Measurements from ENCODE around the gene KLHL18. TPM values are rescaled to one million over a fixed set of nuclear protein-coding genes. Genes with fewer than 3 reads are reported as not detected.

The KLHL18 gene
- total RNA-seq, 2 experiments from 2014 or later: 29.8 to 32.5 TPM

- no peaks in the 10 kb centered on the region for H3K27me3 Mint-ChIP-seq (ENCODE audit: low read depth)
- no peaks in the 10 kb centered on the region for H3K9me3 Mint-ChIP-seq (ENCODE audit: insufficient read depth)
- H3K36me3 Mint-ChIP-seq (ENCODE audit: low read depth): peaks cover 25% of the 10 kb centered on the region
- no peak overlapping the region for H3K4me3 Mint-ChIP-seq
- no peak for DNase-seq
- ChIA-PET POLR2A (no interaction called here), CTCF (no interaction called here)
- H3K27ac Mint-ChIP-seq: no peak overlapping the region
- ATAC-seq: no peak
- peaks cover 8% of the 10 kb centered on the region for H3K4me1 Mint-ChIP-seq (ENCODE audit: low read depth)
Measured at GRCh38 chr3:47319956-47320355, 37.2 kb downstream of the KLHL18 start.

GRCh38 chr3:47323431-47324277, 40.9 kb downstream of the KLHL18 start:
- H3K27me3 Mint-ChIP-seq (ENCODE audit: low read depth): no peaks in the 10 kb centered on the region
- DNase-seq: no peak
- ChIA-PET CTCF (interaction anchor here (0.6 to 1.9 kb wide), 22 partner anchors 8 to 458 kb away, joined by 3 to 20 read pairs (median 4); partner anchors contain the start of genes PTPN23 and SETD2), POLR2A (interaction anchor here (0.9 to 1.2 kb wide), 2 partner anchors 159 to 160 kb away, joined by 3 read pairs; partner anchors contain the start of gene SETD2)
- H3K4me3 Mint-ChIP-seq: no peak overlapping the region
- peak overlapping the region; percentile 58 for H3K27ac Mint-ChIP-seq
- no peaks in the 10 kb centered on the region for H3K9me3 Mint-ChIP-seq (ENCODE audit: insufficient read depth)
- ATAC-seq: no peak
- peaks cover 33% of the 10 kb centered on the region for H3K36me3 Mint-ChIP-seq (ENCODE audit: low read depth)
- peaks cover 8% of the 10 kb centered on the region for H3K4me1 Mint-ChIP-seq (ENCODE audit: low read depth)

GRCh38 chr3:47324278-47324865, 41.6 kb downstream of the KLHL18 start:
- no peaks in the 10 kb centered on the region for H3K27me3 Mint-ChIP-seq (ENCODE audit: low read depth)
- DNase-seq (peak; percentile 62), ATAC-seq (peak; percentile 64)
- CTCF ChIA-PET: interaction anchor here (0.7 to 1.9 kb wide), 19 partner anchors 9 to 306 kb away, joined by 3 to 20 read pairs (median 4); partner anchors contain the start of genes PTPN23 and SETD2
- H3K27ac Mint-ChIP-seq: no peak overlapping the region
- POLR2A ChIA-PET: interaction anchor here (1.2 kb wide), 1 partner anchor 161 kb away, joined by 3 read pairs; the partner anchor contains the start of gene SETD2
- H3K9me3 Mint-ChIP-seq (ENCODE audit: insufficient read depth): no peaks in the 10 kb centered on the region
- H3K36me3 Mint-ChIP-seq (ENCODE audit: low read depth): peaks cover 35% of the 10 kb centered on the region
- H3K4me1 Mint-ChIP-seq (ENCODE audit: low read depth): peaks cover 8% of the 10 kb centered on the region
- no peak overlapping the region for H3K4me3 Mint-ChIP-seq

- DNase-seq: no peak
- Mint-ChIP-seq H3K27ac (peak overlapping the region; percentile 45), H3K4me1 (ENCODE audit: low read depth) (no peaks in the 10 kb centered on the region), H3K27me3 (ENCODE audit: low read depth) (no peaks in the 10 kb centered on the region), H3K9me3 (ENCODE audit: insufficient read depth) (no peaks in the 10 kb centered on the region), H3K36me3 (ENCODE audit: low read depth) (peaks cover 49% of the 10 kb centered on the region), H3K4me3 (no peak overlapping the region)
- no peak for ATAC-seq
- ChIA-PET CTCF (interaction anchor here (1.3 to 2.6 kb wide), 2 partner anchors 11 to 29 kb away, joined by 3 to 8 read pairs; no protein-coding TSS in a partner anchor), POLR2A (no interaction called here)
Measured at GRCh38 chr3:47333907-47334306, 51.2 kb downstream of the KLHL18 start.

GRCh38 chr3:47337656-47338055, 54.9 kb downstream of the KLHL18 start:
- no peaks in the 10 kb centered on the region for H3K27me3 Mint-ChIP-seq (ENCODE audit: low read depth)
- ATAC-seq: no peak
- POLR2A ChIA-PET: no interaction called here
- CTCF ChIA-PET: no interaction called here
- H3K36me3 Mint-ChIP-seq (ENCODE audit: low read depth): peaks cover 51% of the 10 kb centered on the region
- DNase-seq: no peak
- H3K9me3 Mint-ChIP-seq (ENCODE audit: insufficient read depth): no peaks in the 10 kb centered on the region
- no peak overlapping the region for H3K4me3 Mint-ChIP-seq
- no peaks in the 10 kb centered on the region for H3K4me1 Mint-ChIP-seq (ENCODE audit: low read depth)
- H3K27ac Mint-ChIP-seq: no peak overlapping the region

- ChIA-PET CTCF (interaction anchor here (1.3 kb wide), 1 partner anchor 17 kb away, joined by 4 read pairs; no protein-coding TSS in a partner anchor), POLR2A (no interaction called here)
- no peak overlapping the region for H3K4me3 Mint-ChIP-seq
- no peaks in the 10 kb centered on the region for H3K4me1 Mint-ChIP-seq (ENCODE audit: low read depth)
- peaks cover 44% of the 10 kb centered on the region for H3K36me3 Mint-ChIP-seq (ENCODE audit: low read depth)
- ATAC-seq: no peak
- DNase-seq: no peak
- no peaks in the 10 kb centered on the region for H3K9me3 Mint-ChIP-seq (ENCODE audit: insufficient read depth)
- no peak overlapping the region for H3K27ac Mint-ChIP-seq
- H3K27me3 Mint-ChIP-seq (ENCODE audit: low read depth): no peaks in the 10 kb centered on the region
Measured at GRCh38 chr3:47339951-47340350, 57.2 kb downstream of the KLHL18 start.

- H3K9me3 Mint-ChIP-seq (ENCODE audit: insufficient read depth): no peaks in the 10 kb centered on the region
- no peak for ATAC-seq
- no peaks in the 10 kb centered on the region for H3K27me3 Mint-ChIP-seq (ENCODE audit: low read depth)
- no peak for DNase-seq
- peaks cover 4% of the 10 kb centered on the region for H3K4me1 Mint-ChIP-seq (ENCODE audit: low read depth)
- peaks cover 50% of the 10 kb centered on the region for H3K36me3 Mint-ChIP-seq (ENCODE audit: low read depth)
- CTCF ChIA-PET: no interaction called here
- H3K4me3 Mint-ChIP-seq: no peak overlapping the region
- POLR2A ChIA-PET: no interaction called here
- H3K27ac Mint-ChIP-seq: no peak overlapping the region
Measured at GRCh38 chr3:47340866-47341265, 58.1 kb downstream of the KLHL18 start.

- H3K9me3 Mint-ChIP-seq (ENCODE audit: insufficient read depth): no peaks in the 10 kb centered on the region
- no peaks in the 10 kb centered on the region for H3K27me3 Mint-ChIP-seq (ENCODE audit: low read depth)
- DNase-seq: no peak
- ATAC-seq: no peak
- H3K4me3 Mint-ChIP-seq: no peak overlapping the region
- H3K4me1 Mint-ChIP-seq (ENCODE audit: low read depth): peaks cover 5% of the 10 kb centered on the region
- ChIA-PET CTCF (no interaction called here), POLR2A (no interaction called here)
- H3K27ac Mint-ChIP-seq: peak overlapping the region; percentile 35
- peaks cover 45% of the 10 kb centered on the region for H3K36me3 Mint-ChIP-seq (ENCODE audit: low read depth)
Measured at GRCh38 chr3:47342151-47342550, 59.4 kb downstream of the KLHL18 start.

- ChIA-PET POLR2A (no interaction called here), CTCF (no interaction called here)
- Mint-ChIP-seq H3K27ac (no peak overlapping the region), H3K36me3 (ENCODE audit: low read depth) (peaks cover 42% of the 10 kb centered on the region), H3K4me3 (no peak overlapping the region), H3K9me3 (ENCODE audit: insufficient read depth) (no peaks in the 10 kb centered on the region), H3K27me3 (ENCODE audit: low read depth) (no peaks in the 10 kb centered on the region), H3K4me1 (ENCODE audit: low read depth) (peaks cover 5% of the 10 kb centered on the region)
- ATAC-seq: no peak
- no peak for DNase-seq
Measured at GRCh38 chr3:47342812-47343211, 60.1 kb downstream of the KLHL18 start.

- Mint-ChIP-seq H3K4me1 (ENCODE audit: low read depth) (peaks cover 5% of the 10 kb centered on the region), H3K4me3 (no peak overlapping the region), H3K9me3 (ENCODE audit: insufficient read depth) (no peaks in the 10 kb centered on the region), H3K27me3 (ENCODE audit: low read depth) (no peaks in the 10 kb centered on the region), H3K27ac (no peak overlapping the region), H3K36me3 (ENCODE audit: low read depth) (peaks cover 39% of the 10 kb centered on the region)
- CTCF ChIA-PET: no interaction called here
- no peak for ATAC-seq
- no peak for DNase-seq
- POLR2A ChIA-PET: no interaction called here
Measured at GRCh38 chr3:47343471-47343971, 60.8 kb downstream of the KLHL18 start.

- no peak for ATAC-seq
Measured at GRCh38 chr3:47344971-47345370, 62.2 kb downstream of the KLHL18 start.

GRCh38 chr3:47347217-47347801, 64.6 kb downstream of the KLHL18 start:
- POLR2A ChIA-PET: no interaction called here
- peaks cover 23% of the 10 kb centered on the region for H3K36me3 Mint-ChIP-seq (ENCODE audit: low read depth)

More at GRCh38 chr3:47344971-47345370, 62.2 kb downstream of the KLHL18 start:
- CTCF ChIA-PET: no interaction called here
- Mint-ChIP-seq H3K27me3 (ENCODE audit: low read depth) (no peaks in the 10 kb centered on the region), H3K9me3 (ENCODE audit: insufficient read depth) (no peaks in the 10 kb centered on the region), H3K4me3 (no peak overlapping the region), H3K27ac (no peak overlapping the region), H3K4me1 (ENCODE audit: low read depth) (peaks cover 5% of the 10 kb centered on the region), H3K36me3 (ENCODE audit: low read depth) (peaks cover 28% of the 10 kb centered on the region)
- DNase-seq: no peak
- POLR2A ChIA-PET: no interaction called here

More at GRCh38 chr3:47347217-47347801, 64.6 kb downstream of the KLHL18 start:
- no peaks in the 10 kb centered on the region for H3K9me3 Mint-ChIP-seq (ENCODE audit: insufficient read depth)
- CTCF ChIA-PET: no interaction called here
- DNase-seq: no peak
- H3K4me3 Mint-ChIP-seq: no peak overlapping the region
- no peak overlapping the region for H3K27ac Mint-ChIP-seq
- ATAC-seq: no peak
- H3K27me3 Mint-ChIP-seq (ENCODE audit: low read depth): no peaks in the 10 kb centered on the region
- H3K4me1 Mint-ChIP-seq (ENCODE audit: low read depth): peaks cover 5% of the 10 kb centered on the region

Measured in activated CD8-positive, alpha-beta T cell treated with anti-CD3 and anti-CD28 coated beads, Interleukin-2, amount 10 ng/mL, durations not matched to agents 7 days and 5 days (primary cell).